Liver (tissue), 9 donors: ENCODE data around the gene SH3D19. TPM values are rescaled to one million over a fixed set of nuclear protein-coding genes. Genes with fewer than 3 reads are reported as not detected.

Experiments
- DNase-seq: peaks from one replicate; pipeline ENCODE4 v3.0.0-alpha.2; 2017; ENCODE audit warnings: low spot score
- H3K27ac ChIP-seq, 2 donors: one replicate each; pipeline ENCODE4 v1.7.0; 2013; ENCODE audit warnings: inconsistent platforms in 2 of 2, low read length in 2 of 2, control low read depth in 1 of 2, low read depth in 1 of 2, mild to moderate bottlenecking in 1 of 2
- H3K27me3 ChIP-seq, 4 donors: one replicate each; pipeline versions ENCODE4 v1.6.1 to v1.7.0; 2013; ENCODE audit warnings: low read length in 3 of 4, inconsistent platforms in 1 of 4, mild to moderate bottlenecking in 1 of 4, moderate library complexity in 1 of 4; ENCODE audit not compliant: control insufficient read depth in 4 of 4, insufficient read depth in 4 of 4
- H3K36me3 ChIP-seq, 4 donors: one replicate each; pipeline versions ENCODE4 v1.6.1 to v1.7.0; 2013; ENCODE audit warnings: low read length in 3 of 4, mild to moderate bottlenecking in 3 of 4, low read depth in 1 of 4, moderate library complexity in 1 of 4; ENCODE audit not compliant: control insufficient read depth in 4 of 4, insufficient read depth in 3 of 4
- H3K4me1 ChIP-seq, 4 donors: one replicate each; pipeline versions ENCODE4 v1.6.1 to v1.7.0; 2013; ENCODE audit warnings: low read length in 3 of 4, mild to moderate bottlenecking in 3 of 4, moderate library complexity in 1 of 4; ENCODE audit not compliant: control insufficient read depth in 4 of 4, insufficient read depth in 4 of 4
- H3K4me3 ChIP-seq, 3 donors: one replicate each; pipeline versions ENCODE4 v1.6.1 to v1.7.0; 2013; ENCODE audit warnings: low read length in 3 of 3, control low read depth in 1 of 3, low read depth in 1 of 3, mild to moderate bottlenecking in 1 of 3
- H3K9ac ChIP-seq, 2 donors: one replicate each; pipeline ENCODE4 v1.7.0; 2013; ENCODE audit warnings: low read length in 2 of 2, mild to moderate bottlenecking in 2 of 2, moderate library complexity in 2 of 2, control low read depth in 1 of 2, low read depth in 1 of 2
- H3K9me3 ChIP-seq, 4 donors: one replicate each; pipeline versions ENCODE4 v1.6.1 to v1.7.0; 2013; ENCODE audit warnings: low read length in 3 of 4; ENCODE audit not compliant: control insufficient read depth in 4 of 4
- EGR1 ChIP-seq, 2 donors: IDR thresholded peaks; 2 replicates each; pipeline ENCODE4 v1.6.1; 2016 to 2018; ENCODE audit warnings: antibody characterized with exemption in 2 of 2, low read depth in 2 of 2
- FOXA1 ChIP-seq: IDR thresholded peaks from 2 replicates; pipeline ENCODE4 v1.6.1; 2016; ENCODE audit warnings: antibody characterized with exemption
- FOXA2 ChIP-seq: IDR thresholded peaks from 2 replicates; pipeline ENCODE4 v1.6.1; 2016; ENCODE audit warnings: antibody characterized with exemption
- GABPA ChIP-seq, 2 donors: IDR thresholded peaks in 1 of 2; conservative IDR thresholded peaks in 1 of 2; 2 replicates each; pipeline ENCODE4 v1.6.1; 2016; ENCODE audit warnings: antibody characterized with exemption in 2 of 2, mild to moderate bottlenecking in 1 of 2, moderate library complexity in 1 of 2
- HNF4A ChIP-seq, 2 donors: conservative IDR thresholded peaks; 2 replicates each; pipeline ENCODE4 v1.6.1; 2016; ENCODE audit warnings: antibody characterized with exemption in 2 of 2, mild to moderate bottlenecking in 2 of 2
- HNF4G ChIP-seq: IDR thresholded peaks from 2 replicates; pipeline ENCODE4 v1.6.1; 2016; ENCODE audit warnings: antibody characterized with exemption
- JUND ChIP-seq, 2 donors: IDR thresholded peaks; 2 replicates each; pipeline ENCODE4 v1.6.1; 2016; ENCODE audit warnings: antibody characterized with exemption in 2 of 2
- NR2F2 ChIP-seq: IDR thresholded peaks from 2 replicates; pipeline ENCODE4 v1.6.1; 2016; ENCODE audit warnings: antibody characterized with exemption
- RAD21 ChIP-seq, 2 donors: IDR thresholded peaks; 2 replicates each; pipeline ENCODE4 v1.6.1; 2016; ENCODE audit warnings: antibody characterized with exemption in 2 of 2, mild to moderate bottlenecking in 2 of 2
- REST ChIP-seq: IDR thresholded peaks from 2 replicates; pipeline ENCODE4 v1.6.1; 2016; ENCODE audit warnings: antibody characterized with exemption, mild to moderate bottlenecking
- RXRA ChIP-seq, 2 donors: IDR thresholded peaks; 2 replicates each; pipeline ENCODE4 v1.6.1; 2017 to 2018; ENCODE audit warnings: antibody characterized with exemption in 2 of 2, mild to moderate bottlenecking in 1 of 2
- SP1 ChIP-seq: IDR thresholded peaks from 2 replicates; pipeline ENCODE4 v1.6.1; 2018; ENCODE audit warnings: antibody characterized with exemption, mild to moderate bottlenecking
- TAF1 ChIP-seq: conservative IDR thresholded peaks from 2 replicates; pipeline ENCODE4 v1.6.1; 2016; ENCODE audit warnings: antibody characterized with exemption, mild to moderate bottlenecking
- YY1 ChIP-seq: IDR thresholded peaks from 2 replicates; pipeline ENCODE4 v1.6.1; 2016; ENCODE audit warnings: antibody characterized with exemption, mild to moderate bottlenecking
- ZBTB33 ChIP-seq: IDR thresholded peaks from 2 replicates; pipeline ENCODE4 v1.6.1; 2016; ENCODE audit warnings: antibody characterized with exemption
- WGBS: extraction: QIAGEN DNeasy Blood & Tissue Kit; methylation state at CpG from one replicate; pipeline ENCODE4 v1.1.7; 2013; 5-methylcytosine and 5-hydroxymethylcytosine counted together
- polyA plus RNA-seq, 2 donors: library from polyadenylated mRNA; stranded (reverse) in 1 of 2; unstranded in 1 of 2; fragments of 200-250 nt in 1 of 2; fragments of >200 nt in 1 of 2; fragmentation: Nextera tagmentation in 1 of 2; extraction: Ambion mirVana in 1 of 2; gene quantifications; one replicate each; pipeline versions ENCODE4 v1.2.1 to v1.2.3, GENCODE V29; 2013 to 2015
- total RNA-seq, 2 donors: library from RNA; depleted of rRNA; stranded (reverse); fragments of >200 nt; gene quantifications; one replicate each; pipeline ENCODE4 v1.2.3, GENCODE V29; 2014
- TF ChIP-seq, protein P1 (sequence below): IDR thresholded peaks from 2 replicates; pipeline ENCODE4 v1.6.1; 2016; ENCODE audit warnings: antibody characterized with exemption
- TF ChIP-seq, protein P2 (sequence below): fragments of 150-350 bp; IDR thresholded peaks from 2 replicates; pipeline ENCODE4 v1.5.1; 2017; ENCODE audit warnings: improper control_type of control experiment, low read depth, low read length; ENCODE audit not compliant: missing input control
- TF ChIP-seq, protein P3 (sequence below): IDR thresholded peaks from 2 replicates; pipeline ENCODE4 v1.6.1; 2016; ENCODE audit warnings: antibody characterized with exemption
- donor health status: healthy.
- donor health status: healthy.
- donor health status: healthy.
- donor health status: healthy.
- donor health status: healthy.

The SH3D19 gene
- total and polyA plus RNA-seq, 4 donors = 11.0 to 22.2 (median 17.1) TPM

- no peaks in the 10 kb centered on the region for H3K9me3 ChIP-seq
- H3K4me3 ChIP-seq = no peak overlapping the region
- H3K4me1 ChIP-seq = no peaks in the 10 kb centered on the region
- 87% methylated on average over 4 of the region's 4 CpGs for WGBS
- TF ChIP-seq NR2F2 = no peak
- TF ChIP-seq, protein P1, sequence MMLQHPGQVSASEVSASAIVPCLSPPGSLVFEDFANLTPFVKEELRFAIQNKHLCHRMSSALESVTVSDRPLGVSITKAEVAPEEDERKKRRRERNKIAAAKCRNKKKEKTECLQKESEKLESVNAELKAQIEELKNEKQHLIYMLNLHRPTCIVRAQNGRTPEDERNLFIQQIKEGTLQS = no peak
- TF ChIP-seq FOXA1 = no peak
- no peak for TF ChIP-seq ZBTB33
- TF ChIP-seq RXRA (IDR thresholded peaks at IDR 0.05) = no peak
- no peak for TF ChIP-seq REST
- no peak for TF ChIP-seq SP1
- no peak for TF ChIP-seq GABPA (IDR thresholded peaks at IDR 0.05 in 1 of 2, conservative IDR thresholded peaks at IDR 0.05 in 1 of 2)
- TF ChIP-seq JUND (IDR thresholded peaks at IDR 0.05) = no peak
- no peak for TF ChIP-seq HNF4G
- TF ChIP-seq YY1 = no peak
- TF ChIP-seq, protein P2, sequence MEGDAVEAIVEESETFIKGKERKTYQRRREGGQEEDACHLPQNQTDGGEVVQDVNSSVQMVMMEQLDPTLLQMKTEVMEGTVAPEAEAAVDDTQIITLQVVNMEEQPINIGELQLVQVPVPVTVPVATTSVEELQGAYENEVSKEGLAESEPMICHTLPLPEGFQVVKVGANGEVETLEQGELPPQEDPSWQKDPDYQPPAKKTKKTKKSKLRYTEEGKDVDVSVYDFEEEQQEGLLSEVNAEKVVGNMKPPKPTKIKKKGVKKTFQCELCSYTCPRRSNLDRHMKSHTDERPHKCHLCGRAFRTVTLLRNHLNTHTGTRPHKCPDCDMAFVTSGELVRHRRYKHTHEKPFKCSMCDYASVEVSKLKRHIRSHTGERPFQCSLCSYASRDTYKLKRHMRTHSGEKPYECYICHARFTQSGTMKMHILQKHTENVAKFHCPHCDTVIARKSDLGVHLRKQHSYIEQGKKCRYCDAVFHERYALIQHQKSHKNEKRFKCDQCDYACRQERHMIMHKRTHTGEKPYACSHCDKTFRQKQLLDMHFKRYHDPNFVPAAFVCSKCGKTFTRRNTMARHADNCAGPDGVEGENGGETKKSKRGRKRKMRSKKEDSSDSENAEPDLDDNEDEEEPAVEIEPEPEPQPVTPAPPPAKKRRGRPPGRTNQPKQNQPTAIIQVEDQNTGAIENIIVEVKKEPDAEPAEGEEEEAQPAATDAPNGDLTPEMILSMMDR = no peak
- TF ChIP-seq, protein P3, sequence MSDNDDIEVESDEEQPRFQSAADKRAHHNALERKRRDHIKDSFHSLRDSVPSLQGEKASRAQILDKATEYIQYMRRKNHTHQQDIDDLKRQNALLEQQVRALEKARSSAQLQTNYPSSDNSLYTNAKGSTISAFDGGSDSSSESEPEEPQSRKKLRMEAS = no peak
- no peak for TF ChIP-seq RAD21 (IDR thresholded peaks at IDR 0.05)
- TF ChIP-seq EGR1 (IDR thresholded peaks at IDR 0.05; ENCODE audit: low read depth in 2 of 2) = no peak
- no peak for TF ChIP-seq FOXA2
- TF ChIP-seq HNF4A (conservative IDR thresholded peaks at IDR 0.05) = no peak
- TF ChIP-seq TAF1 = no peak
- H3K36me3 ChIP-seq = no peaks in the 10 kb centered on the region
- no peaks in the 10 kb centered on the region for H3K27me3 ChIP-seq
- no peak for DNase-seq
- H3K27ac ChIP-seq = no peak overlapping the region
- no peak overlapping the region for H3K9ac ChIP-seq
These were observed 29.8 kb upstream of the SH3D19 start for GRCh38 chr4:151355155-151355554.
